ENCODE measurements around the gene UCMA. TPM values are rescaled to one million over a fixed set of nuclear protein-coding genes. Genes with fewer than 3 reads are reported as not detected.

The UCMA gene
- total RNA-seq, 1 experiment from 2014 or later: not detected

- DNase-seq (ENCODE audit: low spot score): no peak
These were observed 816 bp downstream of the UCMA start for GRCh38 chr10:13233358-13233757.

- no peak for DNase-seq (ENCODE audit: low spot score)
These were observed 2.4 kb downstream of the UCMA start for GRCh38 chr10:13231808-13232207.

GRCh38 chr10:13231190-13231589 lies 3.0 kb downstream of the UCMA start:
- no peak for DNase-seq (ENCODE audit: low spot score)

GRCh38 chr10:13227031-13227430 lies 7.1 kb downstream of the UCMA start:
- no peak for DNase-seq (ENCODE audit: low spot score)

- DNase-seq (ENCODE audit: low spot score): no peak
These were observed 8.6 kb downstream of the UCMA start for GRCh38 chr10:13225601-13226000.

GRCh38 chr10:13224210-13224995 lies 9.8 kb downstream of the UCMA start:
- no peak for DNase-seq (ENCODE audit: low spot score)

GRCh38 chr10:13223241-13223640 lies 10.9 kb downstream of the UCMA start:
- no peak for DNase-seq (ENCODE audit: low spot score)

- no peak for DNase-seq (ENCODE audit: low spot score)
These were observed 11.6 kb downstream of the UCMA start for GRCh38 chr10:13222566-13222965.

GRCh38 chr10:13222151-13222550 lies 12.0 kb downstream of the UCMA start:
- no peak for DNase-seq (ENCODE audit: low spot score)

- DNase-seq (ENCODE audit: low spot score): no peak
These were observed 12.6 kb downstream of the UCMA start for GRCh38 chr10:13221572-13221971.

GRCh38 chr10:13219685-13220670 lies 14.2 kb downstream of the UCMA start:
- peak; percentile 73 for DNase-seq (ENCODE audit: low spot score)

GRCh38 chr10:13218878-13219277 lies 15.3 kb downstream of the UCMA start:
- DNase-seq (ENCODE audit: low spot score): no peak

- no peak for DNase-seq (ENCODE audit: low spot score)
These were observed 21.0 kb downstream of the UCMA start for GRCh38 chr10:13213163-13213562.

- peak; percentile 39 for DNase-seq (ENCODE audit: low spot score)
These were observed 27.4 kb downstream of the UCMA start for GRCh38 chr10:13206546-13207443.

- no peak for DNase-seq (ENCODE audit: low spot score)
These were observed 28.1 kb downstream of the UCMA start for GRCh38 chr10:13206091-13206490.

- no peak for DNase-seq (ENCODE audit: low spot score)
These were observed 33.0 kb downstream of the UCMA start for GRCh38 chr10:13201132-13201531.

GRCh38 chr10:13195016-13195415 lies 39.2 kb downstream of the UCMA start:
- DNase-seq (ENCODE audit: low spot score): no peak

- no peak for DNase-seq (ENCODE audit: low spot score)
These were observed 40.5 kb downstream of the UCMA start for GRCh38 chr10:13193637-13194036.

GRCh38 chr10:13191362-13191761 lies 42.8 kb downstream of the UCMA start:
- no peak for DNase-seq (ENCODE audit: low spot score)

- no peak for DNase-seq (ENCODE audit: low spot score)
These were observed 43.4 kb downstream of the UCMA start for GRCh38 chr10:13190816-13191215.

- no peak for DNase-seq (ENCODE audit: low spot score)
These were observed 44.2 kb downstream of the UCMA start for GRCh38 chr10:13189961-13190360.
